CD14-positive monocyte (primary cell): Measurements from ENCODE around the gene SNRPF. TPM values are rescaled to one million over a fixed set of nuclear protein-coding genes. Genes with fewer than 3 reads are reported as not detected.

Experiments
- DNase-seq, 3 donors: peaks; one replicate each; pipeline ENCODE4 v3.0.0-alpha.2; 2011 to 2022
- H2AFZ ChIP-seq: 2 replicates; pipeline ENCODE4 v1.6.0; 2012; ENCODE audit warnings: mild to moderate bottlenecking, low read depth, low read length, inconsistent platforms; ENCODE audit not compliant: insufficient read depth, poor library complexity, severe bottlenecking
- H3K27ac ChIP-seq, 2 donors: 1 replicate in 1 of 2; 2 replicates in 1 of 2; pipeline ENCODE4 v1.5.1; 2012 to 2013; ENCODE audit warnings: low read length in 2 of 2, control low read depth in 1 of 2, inconsistent platforms in 1 of 2, low read depth in 1 of 2, mild to moderate bottlenecking in 1 of 2
- H3K27me3 ChIP-seq, 2 donors: one replicate each; pipeline versions ENCODE4 v1.6.0 to v1.6.1; 2011 to 2013; ENCODE audit warnings: low read length in 2 of 2; ENCODE audit not compliant: control insufficient read depth in 2 of 2, insufficient read depth in 2 of 2
- H3K36me3 ChIP-seq, 2 donors: replicated peaks in 1 of 2; 1 replicate in 1 of 2; 2 replicates in 1 of 2; pipeline versions ENCODE4 v1.5.1 to v1.6.1; 2012 to 2013; ENCODE audit warnings: low read length in 2 of 2, control low read depth in 1 of 2, inconsistent platforms in 1 of 2, mild to moderate bottlenecking in 1 of 2; ENCODE audit not compliant: insufficient read depth in 2 of 2, control insufficient read depth in 1 of 2
- H3K4me1 ChIP-seq, 2 donors: 1 replicate in 1 of 2; 2 replicates in 1 of 2; pipeline versions ENCODE4 v1.5.1 to v1.6.1; 2012 to 2013; ENCODE audit warnings: low read length in 2 of 2, control low read depth in 1 of 2, inconsistent platforms in 1 of 2, mild to moderate bottlenecking in 1 of 2, moderate library complexity in 1 of 2; ENCODE audit not compliant: insufficient read depth in 2 of 2, control insufficient read depth in 1 of 2
- H3K4me2 ChIP-seq: replicated peaks from 2 replicates; pipeline ENCODE3; 2012; ENCODE audit warnings: low read length, moderate library complexity, mild to moderate bottlenecking; ENCODE audit not compliant: poor library complexity, severe bottlenecking; ENCODE audit errors: extremely low read depth
- H3K4me3 ChIP-seq, 3 experiments: fragments of 200-600 bp in 1 of 3; sonication (generic) in 1 of 3; replicated peaks in 1 of 3; 1 replicate in 2 of 3; 2 replicates in 1 of 3; pipeline ENCODE4 v1.5.1; 2011 to 2013; ENCODE audit warnings: low read length in 3 of 3, mild to moderate bottlenecking in 3 of 3, control low read depth in 2 of 3, low read depth in 2 of 3, inconsistent platforms in 1 of 3, moderate library complexity in 1 of 3
- H3K79me2 ChIP-seq: 2 replicates; pipeline ENCODE4 v1.6.0; 2012; ENCODE audit warnings: mild to moderate bottlenecking, control low read depth, inconsistent platforms, low read length, moderate library complexity; ENCODE audit not compliant: insufficient read depth
- H3K9ac ChIP-seq: 2 replicates; pipeline ENCODE4 v1.6.0; 2017; ENCODE audit warnings: low read length, mild to moderate bottlenecking; ENCODE audit not compliant: insufficient read depth, poor library complexity, severe bottlenecking
- H3K9me3 ChIP-seq, 2 donors: replicated peaks in 1 of 2; 1 replicate in 1 of 2; 2 replicates in 1 of 2; pipeline versions ENCODE4 v1.5.1 to v1.6.1; 2012 to 2013; ENCODE audit warnings: low read length in 2 of 2, control low read depth in 1 of 2; ENCODE audit not compliant: control insufficient read depth in 1 of 2, insufficient read depth in 1 of 2
- H4K20me1 ChIP-seq: 2 replicates; pipeline ENCODE4 v1.6.0; 2012; ENCODE audit warnings: mild to moderate bottlenecking, low read length, control low read depth, moderate library complexity; ENCODE audit not compliant: insufficient read depth
- H3K27ac Mint-ChIP-seq, 7 donors: one replicate each; pipeline ENCODE4 v1.8.0; 2020; ENCODE audit warnings: mild to moderate bottlenecking in 7 of 7, mixed read lengths in 7 of 7, moderate library complexity in 6 of 7, inconsistent platforms in 2 of 7
- H3K27me3 Mint-ChIP-seq, 3 donors: one replicate each; pipeline ENCODE4 v1.8.0; 2021 to 2022; ENCODE audit warnings: low read depth in 3 of 3, mild to moderate bottlenecking in 3 of 3, mixed read lengths in 3 of 3, moderate library complexity in 3 of 3, inconsistent platforms in 1 of 3
- H3K36me3 Mint-ChIP-seq, 2 donors: one replicate each; pipeline ENCODE4 v1.8.0; 2020; ENCODE audit warnings: mixed read lengths in 2 of 2, inconsistent platforms in 1 of 2, mild to moderate bottlenecking in 1 of 2
- H3K4me1 Mint-ChIP-seq: one replicate; pipeline ENCODE4 v1.8.0; 2020; ENCODE audit warnings: mild to moderate bottlenecking, mixed read lengths
- H3K4me3 Mint-ChIP-seq, 2 donors: one replicate each; pipeline ENCODE4 v1.8.0; 2020; ENCODE audit warnings: mild to moderate bottlenecking in 2 of 2, mixed read lengths in 2 of 2, moderate library complexity in 1 of 2
- H3K9me3 Mint-ChIP-seq, 7 donors: one replicate each; pipeline ENCODE4 v1.8.0; 2020 to 2022; ENCODE audit warnings: mixed read lengths in 7 of 7, mild to moderate bottlenecking in 6 of 7, moderate library complexity in 6 of 7, inconsistent platforms in 2 of 7
- CTCF ChIP-seq: fragments of 200-600 bp; IDR thresholded peaks from one replicate; pipeline ENCODE4 v1.8.0; 2022; ENCODE audit warnings: antibody characterized with exemption, mild to moderate bottlenecking
- WGBS: methylation state at CpG from one replicate; pipeline ENCODE4 v1.1.5; 2013; ENCODE audit warnings: missing lambda C conversion rate; ENCODE audit not compliant: insufficient coverage; 5-methylcytosine and 5-hydroxymethylcytosine counted together
- intact Hi-C, 2 donors: fragments of 100-400 bp; cut with micrococcal nuclease; formaldehyde crosslinking; loops; one replicate each; pipeline versions ENCODE4 v1.15.0 to v1.15.1; 2023
- polyA plus RNA-seq, 3 donors: library from polyadenylated mRNA; depleted of rRNA in 1 of 3; unstranded in 2 of 3; stranded (reverse) in 1 of 3; fragments of 300-500 nt in 2 of 3; fragments of >200 nt in 1 of 3; fragmentation: Illumina TruSeq in 2 of 3; gene quantifications; 1 replicate in 2 of 3; 2 replicates in 1 of 3; pipeline ENCODE4 v1.2.3, GENCODE V29; 2012 to 2021

Gene SNRPF
- polyA plus RNA-seq, 3 donors = 9.0 to 28.5 (median 23.5) TPM

- no peaks in the 10 kb centered on the region for H3K36me3 ChIP-seq
- no peak overlapping the region for H3K4me2 ChIP-seq
- Mint-ChIP-seq H3K4me1 (peaks cover 2% of the 10 kb centered on the region), H3K27me3 (peaks cover 18 to 37% (median 22%) of the 10 kb centered on the region in 3 donors), H3K4me3 (no peak overlapping the region), H3K36me3 (no peaks in the 10 kb centered on the region), H3K9me3 (peaks cover 0 to 2% (median 0%) of the 10 kb centered on the region in 7 donors), H3K27ac (no peak overlapping the region)
- no peak overlapping the region for H3K4me3 ChIP-seq
- no peak for TF ChIP-seq CTCF
- H3K4me1 ChIP-seq = no peaks in the 10 kb centered on the region
- peaks cover 0 to 11% of the 10 kb centered on the region in 2 donors for H3K27me3 ChIP-seq
- H3K27ac ChIP-seq = no peak overlapping the region
- H3K9ac ChIP-seq = no peak overlapping the region
- DNase-seq = no peak
- no peak overlapping the region for H2AFZ ChIP-seq
- H3K9me3 ChIP-seq = no peaks in the 10 kb centered on the region
- intact Hi-C loops = no loop called here
- no peaks in the 10 kb centered on the region for H3K79me2 ChIP-seq
- no peaks in the 10 kb centered on the region for H4K20me1 ChIP-seq
- no CpG with 5 or more reads among the region's 1 CpG for WGBS
Measured at GRCh38 chr12:95834572-95834971, 24.2 kb upstream of the SNRPF start.

- intact Hi-C loops = no loop called here
- H2AFZ ChIP-seq = no peak overlapping the region
Measured at GRCh38 chr12:95836185-95836609, 22.6 kb upstream of the SNRPF start.

More at GRCh38 chr12:95836185-95836609, 22.6 kb upstream of the SNRPF start:
- no peak overlapping the region for H3K9ac ChIP-seq
- Mint-ChIP-seq H3K36me3 (no peaks in the 10 kb centered on the region), H3K27me3 (peaks cover 11 to 35% (median 15%) of the 10 kb centered on the region in 3 donors), H3K4me1 (peaks cover 2% of the 10 kb centered on the region), H3K4me3 (no peak overlapping the region), H3K27ac (no peak overlapping the region), H3K9me3 (peaks cover 0 to 2% (median 0%) of the 10 kb centered on the region in 7 donors)
- H4K20me1 ChIP-seq = no peaks in the 10 kb centered on the region
- H3K36me3 ChIP-seq = no peaks in the 10 kb centered on the region
- H3K9me3 ChIP-seq = no peaks in the 10 kb centered on the region
- no CpG with 5 or more reads among the region's 3 CpGs for WGBS
- H3K79me2 ChIP-seq = no peaks in the 10 kb centered on the region
- H3K27me3 ChIP-seq = peaks cover 0 to 9% of the 10 kb centered on the region in 2 donors
- no peak overlapping the region for H3K4me3 ChIP-seq
- H3K4me1 ChIP-seq = no peaks in the 10 kb centered on the region
- TF ChIP-seq CTCF = no peak
- DNase-seq = no peak
- H3K4me2 ChIP-seq = no peak overlapping the region
- H3K27ac ChIP-seq = no peak overlapping the region
